Measurements from ENCODE around the gene ARVCF. TPM values are rescaled to one million over a fixed set of nuclear protein-coding genes. Genes with fewer than 3 reads are reported as not detected.
A peak's percentile ranks its signal among the peaks of the same experiment; 100 is the strongest.

The ARVCF gene
- total and polyA plus RNA-seq, 5 donors: 11.1 to 27.4 (median 20.0) TPM

DNA sequence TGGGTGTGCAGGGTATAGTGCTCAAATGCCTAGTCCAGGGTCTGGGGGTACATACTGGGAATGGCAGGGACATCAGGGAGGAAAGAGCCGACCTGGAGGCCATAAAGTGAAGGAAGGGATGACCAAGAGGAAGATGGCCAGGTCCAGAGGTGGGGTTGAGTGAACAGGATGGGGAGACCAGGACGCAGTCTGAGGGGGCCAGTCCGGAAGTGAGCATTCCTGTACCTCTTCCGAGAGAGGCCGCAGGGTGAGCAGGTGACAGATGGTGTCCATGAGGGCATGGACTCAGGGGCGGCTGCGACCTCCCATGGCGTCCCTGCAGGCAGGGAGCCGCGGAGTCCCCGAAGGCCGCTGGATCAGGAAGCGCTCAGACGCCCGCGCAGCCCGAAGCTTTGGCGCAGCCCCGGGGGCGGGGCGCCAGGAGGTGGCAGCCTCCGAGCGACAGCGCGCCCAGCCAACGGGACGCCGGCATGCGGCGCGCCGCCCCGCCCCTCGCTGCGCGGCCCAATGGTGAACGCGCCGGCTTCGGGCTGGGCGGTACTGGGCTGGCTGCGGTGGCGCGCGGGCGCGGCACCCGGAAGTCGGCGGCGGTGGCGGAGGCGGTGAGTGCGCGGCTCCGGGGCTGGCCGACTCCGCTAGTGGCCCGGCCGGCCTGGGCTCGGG lies 4.0 kb upstream of the ARVCF start, which contains the start of gene TANGO2:
TANGO2 (plus strand) TSS at position 578 of the 663 bp plus-strand sequence. CDS start 15,689 bp downstream, outside the sequence.
- intact Hi-C loops (cut with DNase I): no loop called here
- Histone ChIP-seq H3K27ac (ENCODE audit: low read length) (peak within 1 kb of the TSS; percentile 91), H3K9me3 (ENCODE audit: control insufficient read depth, low read length) (no peaks in the 10 kb centered on the region), H3K4me1 (ENCODE audit: control insufficient read depth, insufficient read depth, low read length) (peaks cover 5% of the 10 kb centered on the region), H3K27me3 (ENCODE audit: control insufficient read depth, insufficient read depth) (no peaks in the 10 kb centered on the region), H3K4me3 (ENCODE audit: low read length) (peak within 1 kb of the TSS; percentile 81)
- ATAC-seq: peak; percentile 89 to 91
- WGBS: under 1% methylated on average over 61 of the region's 61 CpGs
- peak; percentile 92 to 98 (median 98) for DNase-seq

DNA sequence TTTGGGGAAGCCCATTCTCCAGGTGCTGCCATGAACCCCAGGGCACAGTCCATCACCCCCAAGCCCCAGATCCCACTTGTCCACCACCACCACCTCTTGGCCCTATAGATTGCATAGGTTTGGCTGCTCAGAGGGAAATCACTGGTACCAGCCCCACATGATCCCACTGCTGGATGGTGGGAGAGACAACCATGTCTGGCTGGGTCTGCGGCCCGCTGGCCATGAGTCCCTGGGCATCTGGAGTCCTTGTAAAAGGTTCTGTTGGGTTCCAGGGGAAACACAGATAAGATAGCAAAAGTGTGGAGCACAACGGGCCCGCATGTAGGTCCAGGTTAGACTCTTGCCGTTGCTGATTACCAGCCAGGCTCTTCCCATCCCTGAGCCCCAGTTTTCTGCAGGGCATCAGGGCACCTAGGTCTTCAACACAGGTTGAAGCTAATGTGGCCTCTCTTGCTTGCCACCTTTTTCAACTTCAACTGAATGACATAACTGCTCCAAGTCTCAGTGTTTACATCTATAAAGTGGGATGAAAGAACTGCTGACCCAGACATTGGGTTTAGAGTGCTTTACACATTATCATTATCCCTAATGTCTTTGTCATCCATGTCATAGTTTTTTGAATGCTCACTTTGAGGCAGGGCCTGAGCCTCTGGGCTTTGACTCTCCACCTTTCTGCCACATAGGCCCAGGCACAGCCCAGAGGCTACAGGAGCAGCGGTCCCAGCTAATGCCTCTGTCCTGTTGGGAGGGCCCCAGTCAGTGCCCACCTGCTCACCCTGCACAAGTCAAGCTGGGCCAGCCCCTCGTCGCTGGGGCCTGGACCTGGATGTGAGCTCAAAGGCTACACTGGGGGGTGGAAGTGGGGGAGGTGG lies 3.3 kb upstream of the ARVCF start:
- Histone ChIP-seq H3K9me3 (ENCODE audit: control insufficient read depth, low read length) (no peaks in the 10 kb centered on the region), H3K27me3 (ENCODE audit: control insufficient read depth, insufficient read depth) (no peaks in the 10 kb centered on the region), H3K4me3 (ENCODE audit: low read length) (peak overlapping the region; percentile 36), H3K27ac (ENCODE audit: low read length) (no peak overlapping the region), H3K4me1 (ENCODE audit: control insufficient read depth, insufficient read depth, low read length) (peaks cover 5% of the 10 kb centered on the region)
- ATAC-seq (no peak), DNase-seq (peak in 2 of 3 donors; percentile 48 to 67)
- intact Hi-C loops (cut with DNase I): loop anchor here in 1 of 4 donors (10.0 kb wide), 1 partner anchor 65 kb away; no protein-coding TSS in a partner anchor
- WGBS: 79% methylated on average over 8 of the region's 8 CpGs

- intact Hi-C loops (cut with DNase I): loop anchor here in 1 of 4 donors (10.0 kb wide), 1 partner anchor 63 kb away; no protein-coding TSS in a partner anchor
- no peak overlapping the region for H3K4me3 ChIP-seq (ENCODE audit: low read length)
- H3K27ac ChIP-seq (ENCODE audit: low read length): no peak overlapping the region
- ATAC-seq: no peak
- no peaks in the 10 kb centered on the region for H3K27me3 ChIP-seq (ENCODE audit: control insufficient read depth, insufficient read depth)
- peaks cover 2% of the 10 kb centered on the region for H3K4me1 ChIP-seq (ENCODE audit: control insufficient read depth, insufficient read depth, low read length)
- 87% methylated on average over 5 of the region's 5 CpGs for WGBS
- H3K9me3 ChIP-seq (ENCODE audit: control insufficient read depth, low read length): no peaks in the 10 kb centered on the region
- DNase-seq: peak in 1 of 3 donors; percentile 11
Measured at GRCh38 chr22:20018001-20018400, 1.4 kb upstream of the ARVCF start.

DNA sequence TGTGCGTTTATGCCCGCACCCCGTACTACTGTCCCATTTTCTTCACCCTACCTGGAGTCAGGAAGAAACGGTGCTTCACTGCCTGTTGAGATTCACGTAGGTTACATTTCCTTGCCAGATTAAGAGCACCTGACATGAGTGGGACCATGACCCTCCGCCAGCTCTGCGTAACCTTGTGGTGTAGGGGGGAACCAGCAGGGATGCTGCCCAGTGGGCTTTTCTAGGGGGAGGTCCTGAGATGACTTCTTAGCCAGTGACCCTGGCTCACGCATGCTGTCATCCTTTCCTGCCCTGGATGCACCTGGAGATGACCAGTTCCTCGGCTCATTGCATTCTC lies 967 bp upstream of the ARVCF start:
- ATAC-seq (no peak), DNase-seq (peak in 1 of 3 donors; percentile 39)
- Histone ChIP-seq H3K27ac (ENCODE audit: low read length) (no peak overlapping the region), H3K4me1 (ENCODE audit: control insufficient read depth, insufficient read depth, low read length) (peaks cover 2% of the 10 kb centered on the region), H3K4me3 (ENCODE audit: low read length) (no peak overlapping the region), H3K27me3 (ENCODE audit: control insufficient read depth, insufficient read depth) (no peaks in the 10 kb centered on the region), H3K9me3 (ENCODE audit: control insufficient read depth, low read length) (no peaks in the 10 kb centered on the region)
- 60% methylated on average over 9 of the region's 9 CpGs for WGBS
- intact Hi-C loops (cut with DNase I): loop anchor here in 1 of 4 donors (10.0 kb wide), 1 partner anchor 63 kb away; no protein-coding TSS in a partner anchor

DNA sequence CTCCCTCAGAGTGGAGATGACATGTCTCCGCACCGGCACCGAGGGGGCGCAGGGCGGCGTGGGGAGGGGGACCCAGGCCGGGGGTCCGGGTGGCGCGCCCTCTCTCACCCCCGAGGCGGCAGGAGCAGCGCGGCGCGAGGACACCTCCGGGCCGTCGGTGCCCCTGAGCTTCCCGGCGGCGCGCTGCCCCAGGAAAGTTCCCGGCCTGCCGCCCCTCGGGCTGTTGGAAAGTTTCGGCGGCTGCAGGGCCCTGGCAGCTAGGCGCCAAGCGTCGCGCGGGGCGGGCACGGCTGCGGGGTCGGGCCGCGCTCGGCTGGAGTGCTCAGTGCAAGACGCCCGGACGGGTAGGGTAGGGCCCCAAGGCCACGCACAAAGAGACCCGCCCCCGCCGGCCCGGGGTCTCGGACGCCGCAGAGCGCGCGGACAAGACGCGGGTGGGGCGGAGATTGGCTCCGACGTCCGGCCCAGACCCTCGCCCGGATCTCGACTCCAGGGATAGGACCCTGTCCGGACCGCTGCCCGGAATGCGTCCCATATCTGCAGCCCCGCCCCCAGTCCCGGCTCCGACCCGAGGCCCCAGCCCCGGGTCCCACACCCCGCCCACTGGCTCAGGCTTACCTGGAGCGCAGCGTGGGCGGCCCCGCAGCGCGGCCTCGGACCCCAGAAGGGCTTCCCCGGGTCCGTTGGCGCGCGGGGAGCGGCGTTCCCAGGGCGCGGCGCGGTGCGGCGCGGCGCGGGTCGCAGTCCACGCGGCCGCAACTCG lies 471 bp downstream of the ARVCF start:
- intact Hi-C loops (cut with DNase I): loop anchor here in 1 of 4 donors (10.0 kb wide), 1 partner anchor 61 kb away; no protein-coding TSS in a partner anchor
- peak; percentile 49 to 77 (median 74) for DNase-seq
- WGBS: 1% methylated on average over 101 of the region's 101 CpGs
- ATAC-seq: no peak
- H3K4me1 ChIP-seq (ENCODE audit: control insufficient read depth, insufficient read depth, low read length): no peaks in the 10 kb centered on the region
- H3K4me3 ChIP-seq (ENCODE audit: low read length): peak overlapping the region; percentile 82
- no peak overlapping the region for H3K27ac ChIP-seq (ENCODE audit: low read length)
- no peaks in the 10 kb centered on the region for H3K9me3 ChIP-seq (ENCODE audit: control insufficient read depth, low read length)
- H3K27me3 ChIP-seq (ENCODE audit: control insufficient read depth, insufficient read depth): no peaks in the 10 kb centered on the region

- peak in 2 of 3 donors; percentile 50 to 51 for DNase-seq
- intact Hi-C loops (cut with DNase I): loop anchor here in 1 of 4 donors (10.0 kb wide), 1 partner anchor 60 kb away; no protein-coding TSS in a partner anchor
- Histone ChIP-seq H3K9me3 (ENCODE audit: control insufficient read depth, low read length) (no peaks in the 10 kb centered on the region), H3K27ac (ENCODE audit: low read length) (no peak overlapping the region), H3K4me1 (ENCODE audit: control insufficient read depth, insufficient read depth, low read length) (no peaks in the 10 kb centered on the region), H3K4me3 (ENCODE audit: low read length) (no peak overlapping the region), H3K27me3 (ENCODE audit: control insufficient read depth, insufficient read depth) (no peaks in the 10 kb centered on the region)
- WGBS: 89% methylated on average over 10 of the region's 10 CpGs
- no peak for ATAC-seq
Measured at GRCh38 chr22:20015187-20015625, 1.4 kb downstream of the ARVCF start.

- peak; percentile 11 to 60 (median 43) for DNase-seq
- Histone ChIP-seq H3K4me1 (ENCODE audit: control insufficient read depth, insufficient read depth, low read length) (no peaks in the 10 kb centered on the region), H3K4me3 (ENCODE audit: low read length) (no peak overlapping the region), H3K9me3 (ENCODE audit: control insufficient read depth, low read length) (no peaks in the 10 kb centered on the region), H3K27ac (ENCODE audit: low read length) (no peak overlapping the region), H3K27me3 (ENCODE audit: control insufficient read depth, insufficient read depth) (no peaks in the 10 kb centered on the region)
- intact Hi-C loops (cut with DNase I): loop anchor here in 1 of 4 donors (10.0 kb wide), 1 partner anchor 60 kb away; no protein-coding TSS in a partner anchor
- 72% methylated on average over 5 of the region's 5 CpGs for WGBS
- ATAC-seq: no peak
Measured at GRCh38 chr22:20014526-20015186, 2.0 kb downstream of the ARVCF start.

DNA sequence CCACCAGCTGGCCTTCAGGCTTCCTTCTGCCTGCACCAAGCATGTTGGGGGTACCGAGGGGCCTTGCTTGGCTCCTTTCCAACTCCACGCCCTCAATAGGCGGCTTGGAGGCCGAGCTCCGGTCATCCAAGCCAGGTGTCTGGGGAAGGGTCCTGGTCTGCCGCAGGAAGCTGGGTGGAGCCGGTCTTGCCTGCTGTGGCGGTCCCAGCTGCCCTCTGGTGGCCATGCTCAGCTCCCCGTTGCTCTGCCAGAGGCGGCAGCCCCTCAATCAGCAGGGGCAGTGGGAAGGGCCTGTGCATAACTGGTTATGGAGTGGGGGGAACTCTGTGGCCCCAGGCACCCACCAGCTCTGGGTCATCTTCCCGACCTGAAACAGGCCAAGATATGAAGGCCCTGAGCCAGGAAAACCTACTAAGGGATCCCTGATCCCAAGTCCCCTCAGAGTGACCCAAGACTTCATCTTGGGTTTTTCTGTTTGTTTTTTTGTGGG lies 3.2 kb downstream of the ARVCF start:
- intact Hi-C loops (cut with DNase I): loop anchor here (2.0 to 10.0 kb wide), 3 partner anchors 43 to 59 kb away; no protein-coding TSS in a partner anchor
- H3K27me3 ChIP-seq (ENCODE audit: control insufficient read depth, insufficient read depth): no peaks in the 10 kb centered on the region
- DNase-seq (peak; percentile 79 to 92 (median 89)), ATAC-seq (peak; percentile 51 to 52)
- no peak overlapping the region for H3K4me3 ChIP-seq (ENCODE audit: low read length)
- no peaks in the 10 kb centered on the region for H3K9me3 ChIP-seq (ENCODE audit: control insufficient read depth, low read length)
- no peak overlapping the region for H3K27ac ChIP-seq (ENCODE audit: low read length)
- 4% methylated on average over 11 of the region's 11 CpGs for WGBS
- no peaks in the 10 kb centered on the region for H3K4me1 ChIP-seq (ENCODE audit: control insufficient read depth, insufficient read depth, low read length)

GRCh38 chr22:20012741-20013331 lies 3.8 kb downstream of the ARVCF start:
- Histone ChIP-seq H3K4me1 (ENCODE audit: control insufficient read depth, insufficient read depth, low read length) (no peaks in the 10 kb centered on the region), H3K4me3 (ENCODE audit: low read length) (no peak overlapping the region), H3K27me3 (ENCODE audit: control insufficient read depth, insufficient read depth) (no peaks in the 10 kb centered on the region), H3K9me3 (ENCODE audit: control insufficient read depth, low read length) (no peaks in the 10 kb centered on the region), H3K27ac (ENCODE audit: low read length) (no peak overlapping the region)
- 92% methylated on average over 10 of the region's 10 CpGs for WGBS
- DNase-seq (peak in 2 of 3 donors; percentile 36 to 46), ATAC-seq (no peak)
- intact Hi-C loops (cut with DNase I): loop anchor here (2.0 to 10.0 kb wide), 3 partner anchors 42 to 58 kb away; no protein-coding TSS in a partner anchor
